Measurements from ENCODE around the gene ABCA7. TPM values are rescaled to one million over a fixed set of nuclear protein-coding genes. Genes with fewer than 3 reads are reported as not detected.
"Not testable (repeated sequence)": the region's sequence is repeated elsewhere in the genome, so short reads cannot be mapped to it uniquely, and the experiment has no call there.

ABCA7 gene
- polyA plus RNA-seq, 12 donors, result 7.1 to 23.7 (median 18.2) TPM; not detected in 1

DNA sequence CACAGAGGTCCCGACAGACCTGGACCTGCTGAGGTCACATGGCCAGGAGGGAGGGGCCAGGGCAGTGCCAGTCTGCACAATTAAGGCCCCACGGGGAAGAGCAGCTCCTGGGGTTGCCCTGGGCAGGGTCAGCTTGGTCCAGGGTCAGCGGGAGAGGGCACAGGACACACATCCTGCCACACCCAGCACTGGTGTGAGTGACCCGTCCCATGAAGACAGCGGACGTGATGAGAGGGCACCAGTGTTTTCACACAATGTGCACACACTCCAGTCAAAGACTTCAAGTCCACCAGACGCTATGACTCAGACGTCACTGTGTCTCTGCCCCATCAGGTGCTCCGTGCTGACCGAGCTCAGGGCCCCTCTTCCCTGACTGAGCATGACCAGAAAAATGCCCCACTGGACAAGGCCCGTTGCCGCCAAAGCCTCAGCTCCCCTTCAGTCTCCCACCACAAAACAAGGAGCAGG is 23.2 kb upstream of the ABCA7 start:
- no peak for DNase-seq

- DNase-seq, result no peak
These were observed 22.6 kb upstream of the ABCA7 start for GRCh38 chr19:1017115-1017905.

GRCh38 chr19:1017906-1018305 is 22.0 kb upstream of the ABCA7 start:
- DNase-seq, result no peak

DNA sequence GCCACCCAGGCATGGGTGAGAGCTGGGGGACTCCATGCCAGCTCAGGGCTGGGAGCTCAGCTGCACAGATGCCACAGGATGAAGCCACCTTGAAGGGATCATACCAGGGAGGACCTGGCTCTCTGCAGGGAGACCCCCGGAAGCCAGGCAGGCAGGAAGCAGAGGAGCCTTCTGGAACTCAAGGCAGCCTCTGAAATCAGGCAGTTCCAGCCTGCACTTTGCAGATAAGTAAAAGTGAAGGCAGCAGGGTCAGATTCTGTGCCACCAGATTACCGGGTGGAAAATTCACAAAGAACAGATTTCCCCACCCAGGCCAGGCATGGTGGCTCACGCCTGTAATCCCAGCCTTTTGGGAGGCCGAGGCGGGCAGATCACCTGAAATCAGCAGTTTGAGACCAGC is 21.5 kb upstream of the ABCA7 start:
- DNase-seq, result no peak

DNA sequence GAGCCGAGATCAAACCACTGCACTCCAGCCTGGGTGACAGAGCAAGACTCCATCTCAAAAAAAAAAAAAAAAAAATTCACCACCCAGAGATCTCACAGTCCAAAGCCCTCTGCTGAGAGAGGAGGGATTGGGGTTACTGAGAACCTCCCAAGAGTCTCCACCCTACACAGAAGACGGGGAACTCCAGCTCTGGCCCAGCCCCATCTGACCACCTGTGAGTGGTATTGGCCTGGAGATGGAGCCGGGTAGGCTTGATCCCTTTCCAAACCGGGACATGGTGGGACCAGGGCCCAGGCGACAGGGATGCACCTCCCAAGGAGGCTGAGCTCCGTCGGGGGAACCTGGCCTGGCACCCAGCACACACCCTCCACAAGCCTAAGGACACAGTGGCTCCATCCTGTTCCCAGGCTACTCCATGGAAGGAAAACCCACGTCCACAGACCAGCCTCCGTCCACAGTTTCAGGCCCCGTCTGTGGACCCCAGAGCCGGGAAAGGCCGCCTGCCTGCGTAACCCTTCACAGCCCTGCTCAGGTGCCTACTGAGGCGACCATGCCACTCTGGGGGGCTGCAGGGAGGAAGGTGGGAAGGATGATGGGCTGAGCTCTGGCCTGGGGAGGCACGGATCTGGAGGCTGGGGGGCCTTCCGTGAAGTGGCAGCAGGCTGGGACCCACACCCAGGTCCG is 20.8 kb upstream of the ABCA7 start:
- DNase-seq, result no peak

DNA sequence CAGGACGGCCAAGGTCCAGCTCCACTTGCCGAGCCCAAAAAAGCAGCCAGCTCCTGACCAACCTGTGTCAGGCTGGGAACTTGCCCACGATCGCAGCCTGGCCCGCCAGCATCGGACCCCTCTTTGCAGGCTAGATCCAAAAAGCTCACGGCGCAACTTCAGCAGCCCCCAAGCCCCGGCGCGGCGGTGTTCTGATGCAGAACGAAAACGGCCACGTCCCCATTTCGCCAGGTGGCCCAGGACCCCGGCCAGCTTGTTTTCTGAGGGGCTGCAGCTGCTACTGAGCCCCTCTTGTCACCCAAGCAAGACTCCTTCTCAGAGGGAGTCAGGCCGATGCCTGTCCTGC is 20.3 kb upstream of the ABCA7 start:
- DNase-seq, result no peak

DNA sequence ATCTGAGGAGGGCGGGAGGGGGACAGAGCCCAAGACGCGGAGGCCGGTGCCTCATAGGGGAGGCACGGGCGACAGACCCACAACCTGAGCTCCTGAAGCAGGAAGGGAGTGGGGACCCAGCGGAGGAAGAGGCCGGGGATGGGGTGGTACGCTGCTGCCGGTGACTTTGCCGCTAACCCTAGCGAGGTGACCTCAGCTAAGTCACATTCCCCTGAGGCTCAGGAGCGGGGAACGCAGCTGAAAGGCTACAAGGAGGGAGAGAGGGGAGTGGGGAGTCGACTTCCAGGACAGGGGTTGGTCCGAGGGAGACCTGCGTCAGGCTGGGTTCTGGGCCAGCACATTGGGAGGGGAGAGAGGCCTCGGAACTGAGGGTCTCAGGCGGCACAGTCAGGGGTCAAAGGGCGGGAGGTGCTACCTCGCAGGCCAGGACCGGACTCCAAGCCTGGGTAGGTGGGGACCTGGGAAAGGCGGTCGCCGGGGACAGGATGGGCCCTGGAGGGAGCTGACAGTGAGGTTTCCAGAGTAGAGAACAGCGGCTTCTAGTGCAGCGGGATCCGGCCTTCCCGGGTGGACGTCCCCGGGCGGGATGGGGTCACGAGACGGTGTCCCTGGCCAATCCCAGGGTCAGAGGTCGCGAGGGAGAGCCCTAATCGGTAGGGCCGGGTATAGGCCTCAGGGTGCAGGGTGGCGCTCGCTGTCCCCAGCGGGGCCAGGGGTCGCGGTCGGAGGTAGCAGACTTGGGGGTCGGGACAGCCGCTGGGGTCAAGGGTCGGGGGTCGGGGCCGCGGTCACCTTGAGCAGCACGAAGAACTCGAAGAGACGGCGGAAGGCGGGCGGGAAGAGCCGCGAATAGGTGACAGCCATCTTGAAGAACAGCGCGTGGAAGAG is 19.7 kb upstream of the ABCA7 start:
- DNase-seq, result no peak

GRCh38 chr19:1020868-1021425 is 19.0 kb upstream of the ABCA7 start, which contains the start of gene TMEM259:
TMEM259 (minus strand) TSS chr19:1021123; CDS start chr19:1020996, 127 bp downstream.
- peak; percentile 97 for DNase-seq

- not testable (repeated sequence) for DNase-seq
These were observed 16.1 kb upstream of the ABCA7 start for GRCh38 chr19:1023883-1024188.

GRCh38 chr19:1025080-1025479 is 14.8 kb upstream of the ABCA7 start:
- not testable (repeated sequence) for DNase-seq

DNA sequence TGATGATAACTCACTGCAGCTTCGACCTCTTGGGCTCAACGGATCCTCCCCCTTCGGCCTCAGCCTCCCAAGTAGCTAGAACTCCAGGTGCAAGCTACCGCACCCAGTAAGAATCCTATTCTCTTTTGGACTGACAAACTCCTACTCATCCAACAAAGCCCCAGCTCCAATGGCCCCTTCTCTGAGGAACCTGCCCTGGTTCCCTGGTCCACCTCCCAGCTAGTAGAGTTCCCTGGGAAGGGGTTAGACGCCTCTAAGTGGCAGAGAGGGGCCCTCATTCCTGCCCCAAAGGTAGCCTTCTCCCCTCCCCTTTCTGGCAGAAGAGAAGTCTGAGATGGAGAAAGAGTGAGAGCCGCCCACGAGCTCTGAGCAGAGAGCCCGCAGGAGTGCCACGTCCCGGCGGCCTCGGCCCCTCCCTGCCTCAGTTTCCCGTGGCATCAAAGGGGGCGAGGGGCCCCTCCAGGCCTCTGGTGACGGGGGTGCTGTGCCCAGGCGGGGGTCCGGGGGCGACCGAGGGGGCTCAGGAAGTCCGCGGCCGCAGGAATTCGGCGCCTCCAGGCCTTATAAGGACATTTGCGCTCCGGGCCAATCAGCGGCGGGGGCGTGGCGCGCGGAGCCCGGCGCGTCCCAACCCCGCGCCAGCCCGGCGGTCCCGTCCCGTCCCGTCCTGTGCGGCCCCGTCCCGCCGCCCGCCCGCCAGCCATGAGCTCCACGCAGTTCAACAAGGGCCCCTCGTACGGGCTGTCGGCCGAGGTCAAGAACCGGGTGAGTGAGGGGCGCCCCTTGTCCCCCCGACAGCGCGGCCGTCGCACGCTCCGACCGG is 13.7 kb upstream of the ABCA7 start, which contains the start of gene CNN2:
Gene CNN2, plus strand, starts transcription at position 649 of the 823 bp plus-strand sequence. Its CDS starts 54 bp downstream, at position 703.
- peak; percentile 72 for DNase-seq

DNA sequence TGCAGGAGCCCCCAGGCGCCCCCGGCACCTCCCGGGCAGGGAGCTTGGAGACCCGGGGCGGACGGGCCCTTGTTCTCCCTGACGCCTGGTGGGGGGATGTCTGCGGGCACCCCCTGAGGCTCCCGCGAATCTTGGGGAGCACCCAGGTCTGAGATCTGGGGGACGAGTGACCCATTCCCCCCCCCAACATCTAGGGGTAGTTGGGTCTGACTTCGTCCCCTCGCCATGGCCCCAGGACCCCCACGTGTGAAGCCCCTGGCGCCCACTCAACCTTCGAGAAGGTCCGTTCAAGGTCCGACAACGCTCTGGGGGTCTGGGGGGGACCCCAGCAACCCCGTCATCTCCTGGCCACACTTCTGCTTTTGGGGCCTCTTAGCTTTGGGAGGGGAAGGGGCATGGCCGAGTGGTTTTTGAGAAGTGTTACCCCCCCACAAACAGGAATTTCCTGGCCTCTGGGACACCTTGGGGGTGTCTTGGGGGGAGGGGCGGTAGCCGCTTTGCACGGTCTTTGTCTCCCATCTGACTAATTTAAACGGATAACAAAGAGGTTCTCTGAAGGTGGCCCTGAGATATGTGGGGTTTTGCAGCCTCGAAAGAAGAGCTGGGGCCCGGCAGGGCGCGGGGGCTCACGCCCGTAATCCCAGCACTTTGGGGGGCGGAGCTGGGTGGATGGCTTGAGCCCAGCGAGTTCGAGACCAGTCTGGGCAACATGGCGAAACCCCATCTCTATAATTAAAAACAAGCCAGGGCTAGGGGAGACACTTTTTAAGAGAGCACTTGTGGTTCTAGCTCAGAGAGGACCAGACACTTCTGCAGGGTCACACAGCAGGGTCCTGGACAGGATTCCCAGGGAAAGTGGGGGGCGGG is 12.9 kb upstream of the ABCA7 start:
- no peak for DNase-seq

DNA sequence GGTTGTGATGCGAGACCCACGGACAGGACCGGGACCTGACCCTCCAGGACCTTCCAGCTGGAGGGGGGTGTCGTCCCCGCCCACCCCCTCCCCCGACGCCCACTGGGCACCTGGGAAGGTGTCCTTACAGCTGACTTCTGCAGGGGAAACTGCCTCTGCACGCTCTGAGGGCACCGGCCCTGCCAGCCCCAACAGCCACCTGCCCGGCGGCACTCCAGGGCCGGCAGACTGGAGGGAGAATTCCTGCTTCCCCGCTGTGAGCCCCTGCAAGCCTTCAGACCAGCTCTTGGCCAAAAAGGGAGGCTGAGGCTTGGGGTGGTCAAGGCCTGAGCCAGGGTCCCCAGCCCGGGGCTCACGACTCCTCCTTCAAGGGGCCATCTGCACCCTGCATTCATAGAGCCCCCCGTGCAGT is 12.3 kb upstream of the ABCA7 start:
- DNase-seq, result no peak

DNA sequence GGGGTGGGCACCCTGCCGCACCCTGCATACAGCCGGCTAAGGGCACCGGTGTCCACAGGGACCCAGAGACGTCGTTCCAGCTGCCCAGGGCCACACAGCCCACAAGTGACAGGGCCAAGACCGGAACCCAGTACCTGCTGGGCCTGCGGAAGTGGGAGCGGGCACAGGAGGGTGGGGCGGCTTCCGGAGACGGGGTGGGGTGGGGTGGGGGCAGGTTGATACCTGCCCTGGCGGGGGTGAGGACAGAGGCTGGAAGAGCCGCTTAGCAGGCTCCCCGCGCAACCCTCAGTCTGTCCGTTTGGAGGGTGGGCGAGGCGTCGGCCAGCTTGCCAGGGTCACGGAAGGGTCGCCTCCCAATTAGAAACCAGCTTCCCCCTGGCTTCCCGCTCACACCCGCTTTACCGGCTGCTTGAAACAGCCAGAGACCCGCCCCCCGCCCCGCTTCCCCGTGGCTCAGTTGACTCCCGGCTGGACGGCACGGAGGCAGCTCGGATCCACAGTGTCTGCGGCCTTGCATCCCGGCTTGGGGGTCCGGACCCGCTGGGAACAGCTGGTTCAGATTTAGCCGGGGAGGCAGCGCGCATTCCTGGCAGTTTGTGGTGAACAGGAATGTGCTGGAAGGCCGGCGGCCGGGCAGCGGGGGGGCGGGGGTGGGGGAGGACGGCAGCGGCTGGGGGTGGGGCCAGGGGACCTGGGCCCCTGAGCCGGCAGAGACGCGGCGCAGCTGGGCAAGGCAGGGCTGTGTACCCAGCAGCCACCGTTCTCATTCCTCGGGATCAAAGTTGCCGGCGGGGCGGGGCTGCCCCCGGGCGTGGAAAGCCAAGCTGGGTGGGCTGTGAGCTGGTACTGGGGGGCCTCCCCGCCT is 11.6 kb upstream of the ABCA7 start:
- peak; percentile 64 for DNase-seq

GRCh38 chr19:1032264-1032867 is 7.5 kb upstream of the ABCA7 start:
- no peak for DNase-seq

DNA sequence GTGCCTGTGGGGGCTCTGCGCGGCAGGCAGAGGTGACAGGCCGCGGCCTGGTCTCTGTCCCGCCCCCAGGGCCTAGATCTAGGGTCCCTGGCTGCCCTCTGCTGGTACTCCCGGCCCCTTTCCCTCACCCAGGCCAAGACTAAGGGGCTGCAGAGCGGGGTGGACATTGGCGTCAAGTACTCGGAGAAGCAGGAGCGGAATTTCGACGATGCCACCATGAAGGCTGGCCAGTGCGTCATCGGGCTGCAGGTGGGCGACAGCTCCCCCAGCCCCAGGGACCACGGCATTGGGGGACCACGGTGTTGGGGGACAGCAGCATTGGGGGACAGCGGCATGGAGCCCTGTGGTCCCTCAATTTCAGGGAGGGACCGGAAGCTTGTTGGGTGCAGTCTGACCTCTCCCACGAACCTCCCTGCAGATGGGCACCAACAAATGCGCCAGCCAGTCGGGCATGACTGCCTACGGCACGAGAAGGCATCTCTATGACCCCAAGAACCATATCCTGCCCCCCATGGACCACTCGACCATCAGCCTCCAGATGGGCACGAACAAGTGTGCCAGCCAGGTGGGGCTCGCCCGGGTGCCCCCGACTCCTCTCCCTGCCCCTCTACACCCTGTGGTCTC is 3.8 kb upstream of the ABCA7 start:
- no peak for DNase-seq

GRCh38 chr19:1037621-1038064 is 2.3 kb upstream of the ABCA7 start:
- DNase-seq, result no peak

All from muscle of arm (tissue), 12 donors.